NCI-H1417 (cell line): Measurements from ENCODE around the gene HLX.
A peak's percentile ranks its signal among the peaks of the same experiment; 100 is the strongest.

ENCODE experiments used
- DNase-seq, 3 experiments: peaks; one replicate each; lab custom pipeline; 2025; lab: John Stamatoyannopoulos, UW

The HLX gene, protein sequence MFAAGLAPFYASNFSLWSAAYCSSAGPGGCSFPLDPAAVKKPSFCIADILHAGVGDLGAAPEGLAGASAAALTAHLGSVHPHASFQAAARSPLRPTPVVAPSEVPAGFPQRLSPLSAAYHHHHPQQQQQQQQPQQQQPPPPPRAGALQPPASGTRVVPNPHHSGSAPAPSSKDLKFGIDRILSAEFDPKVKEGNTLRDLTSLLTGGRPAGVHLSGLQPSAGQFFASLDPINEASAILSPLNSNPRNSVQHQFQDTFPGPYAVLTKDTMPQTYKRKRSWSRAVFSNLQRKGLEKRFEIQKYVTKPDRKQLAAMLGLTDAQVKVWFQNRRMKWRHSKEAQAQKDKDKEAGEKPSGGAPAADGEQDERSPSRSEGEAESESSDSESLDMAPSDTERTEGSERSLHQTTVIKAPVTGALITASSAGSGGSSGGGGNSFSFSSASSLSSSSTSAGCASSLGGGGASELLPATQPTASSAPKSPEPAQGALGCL

DNA sequence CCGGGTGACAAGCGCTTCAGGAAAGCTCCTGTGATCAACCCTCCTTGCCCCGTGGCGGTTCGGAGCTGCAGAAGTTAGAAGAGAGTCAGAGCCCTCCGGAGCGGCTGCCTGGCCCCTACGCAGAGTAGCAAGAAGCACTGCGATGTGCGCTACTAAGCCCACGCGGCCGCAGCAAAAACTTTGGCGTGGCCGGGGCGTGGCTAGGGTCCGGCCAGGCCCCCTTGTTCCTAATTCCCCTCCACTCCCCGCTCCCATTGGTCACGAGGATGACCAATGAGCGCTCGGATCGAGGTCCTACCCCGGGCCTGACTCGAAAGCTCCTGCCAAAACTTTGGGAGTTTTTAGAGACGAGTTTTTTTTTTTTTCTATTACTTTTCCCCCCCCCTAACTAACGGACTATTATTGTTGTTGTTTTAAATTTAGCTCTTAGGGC is at the start of gene HLX:
Gene HLX, plus strand, starts transcription at position 368 of the 433 bp plus-strand sequence. CDS start 415 bp downstream, outside the sequence.
- peak in 1 of 3 experiments; percentile 41 for DNase-seq

- no peak for DNase-seq
Observed at GRCh38 chr1:220833436-220833835, 45.8 kb upstream of the HLX start.

DNA sequence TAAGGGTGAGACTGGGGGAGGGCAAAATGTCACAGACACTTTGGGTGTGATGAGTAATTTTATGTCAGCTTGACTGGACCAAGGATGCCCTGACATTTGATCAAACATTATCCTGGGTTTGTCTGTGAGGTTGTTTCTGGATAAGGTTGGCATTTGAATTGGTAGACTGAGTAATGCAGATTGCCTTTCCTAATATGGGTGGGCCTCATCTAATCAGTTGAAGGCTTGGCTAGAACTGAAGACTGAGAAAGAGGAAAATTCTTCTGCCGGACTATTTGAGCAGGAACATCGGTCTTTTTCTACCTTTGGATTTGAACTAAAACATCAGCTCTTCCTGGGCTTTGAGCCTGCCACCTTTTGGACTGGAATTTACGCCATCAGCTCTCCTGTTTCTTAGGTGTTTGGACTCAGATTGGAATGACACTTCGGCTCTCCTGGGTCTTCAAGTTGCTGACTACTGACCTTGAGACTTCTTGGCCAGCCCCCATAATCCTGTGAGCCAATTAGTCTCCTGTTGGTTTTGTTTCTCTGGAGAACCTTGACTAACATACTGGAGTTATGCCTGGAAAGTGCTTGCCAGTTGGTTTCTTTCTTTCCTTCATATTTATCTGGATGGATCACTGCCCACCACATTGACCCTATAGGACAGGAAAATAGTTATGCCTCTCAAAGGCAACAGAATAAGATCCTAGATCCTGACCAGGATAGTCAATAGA is 44.9 kb upstream of the HLX start:
- DNase-seq = no peak

DNA sequence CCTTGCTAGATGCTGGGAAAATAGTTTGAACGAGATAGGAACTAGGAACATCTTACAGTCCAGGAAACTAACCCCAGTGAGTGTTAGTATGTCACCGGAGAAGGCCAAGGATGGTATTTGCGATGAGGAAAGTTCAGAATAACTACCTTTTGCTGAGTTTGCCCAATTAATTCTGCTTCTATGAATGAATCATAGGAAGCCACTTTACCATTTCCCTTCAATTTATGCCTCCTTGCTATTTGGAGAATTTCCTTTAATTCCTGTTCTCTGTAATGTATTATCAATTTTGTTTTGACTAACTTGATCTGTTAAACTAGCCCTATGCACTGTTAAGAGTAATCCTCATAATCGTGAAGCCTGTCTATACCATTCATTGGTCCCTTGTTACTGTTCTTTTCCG is 40.7 kb upstream of the HLX start:
- DNase-seq = no peak

DNA sequence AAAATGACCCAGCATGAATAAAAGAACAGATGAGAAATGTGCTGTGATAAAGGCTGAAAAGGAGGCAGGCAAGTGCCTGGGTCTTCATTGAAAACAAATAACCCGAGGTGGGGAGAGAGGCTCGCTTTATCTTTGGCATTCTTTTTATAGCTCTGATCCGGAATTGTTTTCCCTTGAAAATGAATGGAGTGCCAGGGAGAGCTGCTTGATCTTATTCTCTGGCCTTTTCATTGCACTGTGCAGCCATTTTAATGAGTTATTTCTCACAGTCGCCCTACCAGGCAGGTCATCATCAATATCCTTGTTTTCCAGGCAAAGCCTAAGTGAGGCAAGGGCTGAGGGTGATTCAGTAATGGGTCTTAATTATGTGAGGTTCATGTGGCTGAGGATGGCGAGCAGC is 39.8 kb upstream of the HLX start:
- DNase-seq = no peak

DNA sequence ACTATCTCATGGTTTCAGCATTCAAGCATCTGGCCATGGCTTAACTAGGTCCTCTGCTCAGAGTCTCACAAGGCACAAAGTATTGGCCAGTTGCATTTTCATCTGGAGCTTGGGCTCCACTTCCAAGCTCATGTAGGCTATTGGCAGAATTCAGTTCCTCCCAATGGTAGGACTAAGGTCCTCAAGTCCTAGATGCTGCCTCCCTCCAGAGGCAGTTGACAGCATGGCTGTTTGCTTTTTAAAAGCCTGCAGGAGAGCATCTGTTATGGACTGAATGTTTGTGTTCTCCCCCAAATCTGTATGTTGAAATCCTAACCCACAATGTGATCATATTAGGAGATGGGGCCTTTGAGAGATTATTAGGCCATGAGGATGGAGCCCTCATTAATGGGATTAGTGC is 38.0 kb upstream of the HLX start:
- no peak for DNase-seq

GRCh38 chr1:220843481-220844011 is 35.7 kb upstream of the HLX start:
- DNase-seq = no peak

- no peak for DNase-seq
Observed at GRCh38 chr1:220852408-220852807, 26.8 kb upstream of the HLX start.

DNA sequence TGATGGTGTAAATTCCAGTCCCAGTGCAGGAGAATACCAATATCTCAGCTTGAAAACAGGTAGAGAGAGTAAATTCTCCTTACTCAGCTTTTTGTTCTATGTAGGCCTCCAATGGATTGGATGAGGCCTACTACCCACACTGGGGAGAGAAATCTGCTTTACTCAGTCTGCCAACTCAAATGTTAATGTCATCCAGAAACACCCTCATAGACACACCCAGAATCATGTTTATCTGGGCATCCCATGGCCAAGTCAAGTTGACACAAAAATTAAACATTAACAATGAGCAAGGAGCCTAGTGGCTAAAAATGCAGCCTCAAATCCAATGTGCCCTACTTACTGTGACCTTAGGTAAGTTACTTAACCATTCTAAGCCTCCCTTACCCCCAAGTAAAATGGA is 6.9 kb upstream of the HLX start:
- no peak for DNase-seq

DNA sequence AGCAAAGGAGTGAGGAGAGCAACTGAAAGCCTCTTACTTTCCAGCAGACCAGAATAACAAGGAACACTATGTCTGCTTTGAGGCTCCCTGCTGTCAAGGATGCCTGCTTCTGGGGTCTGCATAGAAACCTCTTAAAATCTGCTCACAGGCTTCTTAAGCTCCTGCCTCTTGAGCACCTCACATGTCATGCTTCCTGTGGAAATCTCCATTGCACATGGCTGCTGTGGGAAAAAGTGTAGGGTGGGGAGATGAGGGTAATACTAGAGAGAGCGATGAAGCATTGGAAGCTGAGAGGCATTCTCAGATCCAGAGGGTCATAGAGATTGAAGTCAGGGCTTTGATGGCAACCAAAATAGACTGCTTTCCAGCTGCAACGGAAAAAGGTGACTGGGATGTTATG is 6.2 kb upstream of the HLX start:
- DNase-seq = peak in 1 of 3 experiments; percentile 34

GRCh38 chr1:220873868-220874655 is 5.2 kb upstream of the HLX start:
- DNase-seq = peak; percentile 1 to 67 (median 46)

DNA sequence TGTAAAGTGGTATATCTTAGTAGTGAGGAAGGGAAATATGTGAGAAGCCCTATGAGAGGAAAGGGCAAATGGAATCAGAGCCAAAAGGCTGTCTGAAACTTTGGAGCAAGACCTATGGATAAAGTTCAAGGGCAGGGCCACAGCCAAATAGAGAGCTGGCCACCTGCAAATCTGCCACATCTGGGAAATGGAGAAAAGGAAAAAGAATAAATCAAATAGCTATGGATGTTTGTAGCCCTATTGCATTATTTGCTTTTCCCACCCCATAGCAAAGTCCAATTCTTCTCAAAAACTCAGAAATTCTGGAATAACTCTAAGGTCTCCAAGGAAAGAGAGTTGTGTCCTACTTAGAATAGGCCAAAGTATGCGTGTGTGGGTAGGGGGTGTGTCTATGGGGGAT is 4.0 kb upstream of the HLX start:
- DNase-seq = no peak

DNA sequence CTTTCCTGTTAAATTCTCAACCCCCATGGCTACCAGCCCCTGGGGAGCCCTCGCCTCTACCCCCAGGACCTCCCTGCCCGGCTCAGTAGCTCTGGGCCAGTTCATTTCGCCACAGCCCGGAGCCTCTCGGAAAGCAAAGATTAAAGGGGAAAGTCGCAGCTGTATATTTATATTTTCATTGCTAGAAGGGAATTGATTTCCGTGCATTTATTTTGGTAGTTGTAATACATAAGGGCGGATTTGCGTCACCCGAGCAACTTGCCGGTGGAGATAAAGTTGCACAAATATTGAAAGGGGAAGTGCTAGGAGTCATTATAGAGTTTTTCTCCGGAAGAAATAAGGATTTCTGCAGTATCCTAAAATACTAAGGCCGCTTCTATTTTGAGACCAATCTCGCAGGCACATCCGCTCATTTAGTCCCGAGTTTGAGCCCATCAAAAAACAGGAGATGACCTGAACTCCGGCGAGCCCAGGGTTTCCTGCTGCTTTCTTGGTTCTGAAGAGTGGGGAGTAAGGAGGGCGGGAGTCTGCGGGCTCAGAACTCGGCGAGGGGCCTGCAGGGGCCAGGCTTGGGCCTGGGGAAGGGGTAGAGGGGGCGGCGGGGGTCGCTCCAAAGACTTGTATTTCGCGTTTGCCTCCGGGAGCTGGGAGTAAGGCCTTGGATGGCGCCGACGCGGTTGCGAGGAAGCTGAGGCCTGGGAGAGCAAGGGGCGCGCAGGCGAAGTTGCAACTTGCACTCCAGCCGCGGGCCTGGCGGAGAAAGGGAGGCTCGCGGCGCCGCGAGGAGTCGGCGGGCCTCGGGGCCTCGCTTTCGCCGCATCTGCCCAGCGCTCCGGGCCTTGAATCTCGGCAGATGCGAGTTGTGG is 2.5 kb upstream of the HLX start:
- DNase-seq = no peak

GRCh38 chr1:220877377-220878095 is 1.7 kb upstream of the HLX start:
- DNase-seq = no peak

- DNase-seq = no peak
Observed at GRCh38 chr1:220878191-220879075, 810 bp upstream of the HLX start.

- peak in 2 of 3 experiments; percentile 85 to 88 for DNase-seq
Observed at GRCh38 chr1:220879509-220880361, 492 bp downstream of the HLX start.

DNA sequence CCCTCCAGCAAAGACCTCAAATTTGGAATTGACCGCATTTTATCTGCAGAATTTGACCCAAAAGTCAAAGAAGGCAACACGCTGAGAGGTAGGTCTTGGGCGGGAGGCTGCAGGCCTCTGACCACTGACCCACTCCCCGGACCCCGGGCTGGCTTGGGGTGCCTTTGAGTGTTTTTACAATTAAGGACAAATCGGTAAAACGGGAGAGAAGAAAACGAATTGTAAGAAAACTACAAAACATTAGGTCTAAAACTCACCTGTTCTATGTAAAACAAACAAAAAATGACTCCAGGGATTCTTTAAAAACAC is 1.1 kb downstream of the HLX start:
- DNase-seq = no peak

DNA sequence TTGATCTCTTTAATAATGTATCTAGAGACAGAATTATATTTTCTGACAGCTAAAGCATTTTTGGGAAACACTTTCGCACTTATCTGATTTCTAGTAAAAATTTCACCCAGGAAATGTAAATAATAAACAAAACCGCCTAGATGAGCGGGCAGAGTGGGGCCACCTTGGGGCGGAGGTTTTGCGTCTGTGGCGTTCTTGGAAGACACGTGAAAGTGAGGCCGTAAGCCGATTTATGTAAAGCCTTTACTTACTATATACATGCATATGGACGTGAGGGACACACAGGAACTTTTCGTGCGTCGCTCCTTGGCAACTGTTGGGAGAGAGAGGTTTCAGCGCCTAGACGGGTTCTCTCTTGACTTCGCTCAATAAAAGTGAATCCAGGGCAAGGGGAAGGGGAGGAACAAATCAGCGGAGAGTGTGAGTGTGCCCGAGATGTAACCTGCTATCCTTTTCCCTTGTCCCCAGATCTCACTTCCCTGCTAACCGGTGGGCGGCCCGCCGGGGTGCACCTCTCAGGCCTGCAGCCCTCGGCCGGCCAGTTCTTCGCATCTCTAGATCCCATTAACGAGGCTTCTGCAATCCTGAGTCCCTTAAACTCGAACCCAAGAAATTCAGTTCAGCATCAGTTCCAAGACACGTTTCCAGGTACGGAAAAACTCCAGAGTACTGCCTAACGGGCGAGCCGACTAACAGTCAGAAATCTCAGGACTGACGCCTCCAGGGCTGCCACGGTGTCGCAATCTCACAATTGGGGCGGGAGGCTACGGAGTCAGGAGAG is 1.7 kb downstream of the HLX start:
- peak in 1 of 3 experiments; percentile 7 for DNase-seq
